Sigmoid colon (tissue), 4 donors: Measurements from ENCODE around the gene DNAJC5.
"Not testable (repeated sequence)": the region's sequence is repeated elsewhere in the genome, so short reads cannot be mapped to it uniquely, and the experiment has no call there.

Experiments used
- POLR2A ChIP-seq, 2 donors: fragments of 450-650 bp; IDR thresholded peaks; one replicate each; pipeline ENCODE4 v1.6.1; 2016; ENCODE audit warnings: antibody characterized with exemption in 2 of 2, mild to moderate bottlenecking in 2 of 2, moderate library complexity in 2 of 2
- POLR2AphosphoS5 ChIP-seq, 4 donors: sonication (generic); formaldehyde crosslinking; IDR thresholded peaks; one replicate each; pipeline ENCODE4 v1.6.1; 2017; ENCODE audit warnings: antibody characterized with exemption in 4 of 4
- TF ChIP-seq, protein P1 (sequence below), 4 experiments: fragments of 450-650 bp in 3 of 4; fragments of 200-600 bp in 1 of 4; IDR thresholded peaks; one replicate each; pipeline ENCODE4 v1.5.1; 2016 to 2019; ENCODE audit warnings: antibody characterized with exemption in 4 of 4, mild to moderate bottlenecking in 3 of 4, moderate library complexity in 2 of 4

DNA sequence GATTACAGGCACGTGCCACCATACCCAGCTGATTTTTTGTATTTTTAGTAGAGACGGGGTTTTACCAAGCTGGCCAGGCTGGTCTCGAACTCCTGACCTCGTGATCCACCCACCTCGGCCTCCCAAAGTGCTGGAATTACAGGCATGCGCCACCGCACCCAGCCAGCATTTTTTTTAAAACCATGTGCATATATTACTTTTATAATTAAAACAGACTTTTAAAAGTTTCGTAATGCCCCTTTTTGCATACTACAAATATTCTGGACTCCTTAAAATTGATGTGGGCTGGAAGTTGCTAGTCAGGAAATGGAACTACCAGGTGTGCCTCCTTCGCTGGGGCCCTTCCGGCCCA lies 77.0 kb downstream of the DNAJC5 start:
- not testable (repeated sequence) for TF ChIP-seq POLR2AphosphoS5, POLR2A (IDR thresholded peaks at IDR 0.05)
- TF ChIP-seq, protein P1, sequence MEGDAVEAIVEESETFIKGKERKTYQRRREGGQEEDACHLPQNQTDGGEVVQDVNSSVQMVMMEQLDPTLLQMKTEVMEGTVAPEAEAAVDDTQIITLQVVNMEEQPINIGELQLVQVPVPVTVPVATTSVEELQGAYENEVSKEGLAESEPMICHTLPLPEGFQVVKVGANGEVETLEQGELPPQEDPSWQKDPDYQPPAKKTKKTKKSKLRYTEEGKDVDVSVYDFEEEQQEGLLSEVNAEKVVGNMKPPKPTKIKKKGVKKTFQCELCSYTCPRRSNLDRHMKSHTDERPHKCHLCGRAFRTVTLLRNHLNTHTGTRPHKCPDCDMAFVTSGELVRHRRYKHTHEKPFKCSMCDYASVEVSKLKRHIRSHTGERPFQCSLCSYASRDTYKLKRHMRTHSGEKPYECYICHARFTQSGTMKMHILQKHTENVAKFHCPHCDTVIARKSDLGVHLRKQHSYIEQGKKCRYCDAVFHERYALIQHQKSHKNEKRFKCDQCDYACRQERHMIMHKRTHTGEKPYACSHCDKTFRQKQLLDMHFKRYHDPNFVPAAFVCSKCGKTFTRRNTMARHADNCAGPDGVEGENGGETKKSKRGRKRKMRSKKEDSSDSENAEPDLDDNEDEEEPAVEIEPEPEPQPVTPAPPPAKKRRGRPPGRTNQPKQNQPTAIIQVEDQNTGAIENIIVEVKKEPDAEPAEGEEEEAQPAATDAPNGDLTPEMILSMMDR (IDR thresholded peaks at IDR 0.05), result not testable (repeated sequence)
